NCI-H146 treated with DMSO at 0.1 percent for 48 hours (cell line): ENCODE data around the gene PTPRD.
A peak's percentile ranks its signal among the peaks of the same experiment; 100 is the strongest.

Source experiments
- DNase-seq: peaks from one replicate; lab custom pipeline; 2025; ENCODE audit not compliant: unreplicated experiment; lab: John Stamatoyannopoulos, UW

PTPRD gene

DNA sequence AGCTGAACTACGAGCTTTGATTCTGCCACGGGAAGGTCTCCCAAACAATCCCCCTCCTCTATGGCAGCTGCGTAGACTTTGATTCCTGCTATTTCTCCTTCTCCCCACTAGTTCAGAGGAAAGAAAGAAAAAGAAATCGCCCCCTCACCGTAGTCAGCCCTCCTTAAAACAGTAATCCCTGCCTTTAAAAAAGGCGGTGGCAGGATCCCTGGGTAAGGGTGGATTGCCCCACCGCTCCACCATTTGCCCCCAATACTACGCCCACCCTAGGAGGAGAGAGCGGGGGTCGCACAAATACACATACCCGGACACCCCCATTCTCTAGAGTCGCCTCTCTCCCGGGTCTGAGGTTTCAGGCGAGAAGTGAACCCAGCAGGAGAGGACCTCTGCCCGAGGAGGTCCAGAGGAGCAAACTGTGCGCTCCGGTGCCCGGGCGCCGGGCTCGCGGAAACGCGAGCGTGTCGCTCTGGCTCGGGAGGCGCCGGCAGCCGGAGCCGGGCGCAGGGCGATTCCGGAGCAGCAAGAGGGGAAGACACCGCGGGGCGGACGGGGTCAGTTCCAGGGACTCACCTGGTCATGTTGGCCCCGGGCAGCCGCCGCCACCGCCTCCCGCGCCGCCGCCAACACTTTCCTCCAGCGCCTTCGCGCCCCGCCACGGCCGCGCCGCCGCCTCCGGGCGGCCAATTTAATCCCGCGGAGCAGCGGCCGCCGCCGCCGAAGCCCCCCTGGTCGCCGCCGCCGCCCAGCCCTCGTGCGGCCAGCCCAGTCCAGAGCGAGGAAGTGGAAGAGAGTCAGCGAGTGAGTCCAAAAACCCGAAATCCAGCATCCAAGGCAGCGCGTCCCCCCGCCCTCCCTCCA lies 1755.5 kb downstream of the PTPRD start:
- peak; percentile 50 for DNase-seq

DNA sequence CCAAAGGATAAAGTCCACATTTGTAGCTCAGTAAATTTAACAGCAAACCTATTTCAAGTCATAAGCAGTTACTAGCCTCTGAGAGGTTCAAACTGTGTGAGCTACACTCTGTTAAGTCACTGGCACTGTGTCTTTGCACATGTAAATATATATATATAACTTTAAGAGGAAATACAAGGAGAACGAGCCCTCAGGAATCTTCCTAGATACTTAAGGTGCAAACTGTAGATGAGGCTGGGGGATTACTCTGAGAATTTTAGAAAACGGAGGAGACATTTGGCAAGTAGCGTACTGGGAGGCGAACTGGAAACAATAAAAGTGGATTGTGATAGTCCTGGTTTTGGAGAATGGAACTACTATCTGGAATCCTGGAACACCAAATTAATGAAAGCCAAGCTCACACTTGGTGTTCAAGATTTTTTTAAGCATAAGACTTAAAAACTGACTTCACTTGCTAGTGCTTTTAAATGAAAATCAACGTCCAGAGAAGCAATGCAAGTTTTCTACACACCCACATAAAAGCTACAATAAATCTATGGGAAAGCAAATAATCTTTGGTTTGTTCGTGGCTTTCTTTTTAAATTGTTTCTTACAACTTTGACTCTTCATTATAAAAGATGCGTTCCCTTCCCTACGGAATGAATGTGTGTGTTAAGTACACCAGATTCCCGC lies 1756.3 kb downstream of the PTPRD start:
- DNase-seq: no peak

DNA sequence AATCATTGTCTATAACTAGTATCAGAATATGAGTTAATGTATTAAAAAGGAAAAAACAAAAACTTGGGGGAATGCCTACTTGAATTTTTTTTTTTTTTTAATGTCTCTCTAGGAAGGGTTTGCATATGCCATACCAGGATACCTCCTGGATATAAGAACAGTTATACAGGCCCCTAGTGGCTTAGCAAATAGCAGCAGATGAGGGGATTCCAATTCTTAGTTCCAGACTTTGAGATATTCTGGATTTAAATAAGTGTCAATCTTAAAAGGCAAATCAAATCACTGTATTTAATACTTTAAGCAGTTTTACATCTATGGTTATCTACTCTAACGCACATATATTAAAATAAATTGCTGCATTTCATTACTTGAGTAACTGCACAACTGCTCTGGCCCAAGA lies 1757.8 kb downstream of the PTPRD start:
- peak; percentile 61 for DNase-seq

DNA sequence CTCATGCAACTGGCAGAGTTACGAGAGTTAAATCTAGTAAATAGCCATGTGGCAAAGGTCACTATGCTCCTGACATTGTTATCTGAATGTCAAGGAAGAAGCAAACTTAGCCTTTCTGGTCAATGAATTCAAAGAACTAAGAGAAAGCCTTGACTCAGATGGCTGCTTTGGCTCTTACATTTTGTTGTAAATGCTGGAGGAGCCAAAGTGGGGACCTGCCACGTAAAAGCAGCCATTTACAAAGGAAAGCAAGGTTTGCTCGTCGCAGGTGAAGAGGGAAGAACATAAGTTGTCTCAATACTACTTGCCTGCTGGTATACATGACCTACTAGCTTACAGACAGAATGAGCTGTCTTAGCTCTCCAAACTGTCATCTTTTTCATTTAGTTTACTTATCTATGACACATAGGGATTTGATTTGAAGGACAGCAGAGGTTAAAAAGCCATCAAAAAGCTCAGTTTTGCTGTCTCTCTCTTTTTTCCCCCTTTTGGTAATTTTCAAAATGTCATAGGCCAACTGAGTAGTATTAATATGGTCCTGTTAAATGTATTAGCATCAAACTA lies 1760.4 kb downstream of the PTPRD start:
- DNase-seq: no peak

DNA sequence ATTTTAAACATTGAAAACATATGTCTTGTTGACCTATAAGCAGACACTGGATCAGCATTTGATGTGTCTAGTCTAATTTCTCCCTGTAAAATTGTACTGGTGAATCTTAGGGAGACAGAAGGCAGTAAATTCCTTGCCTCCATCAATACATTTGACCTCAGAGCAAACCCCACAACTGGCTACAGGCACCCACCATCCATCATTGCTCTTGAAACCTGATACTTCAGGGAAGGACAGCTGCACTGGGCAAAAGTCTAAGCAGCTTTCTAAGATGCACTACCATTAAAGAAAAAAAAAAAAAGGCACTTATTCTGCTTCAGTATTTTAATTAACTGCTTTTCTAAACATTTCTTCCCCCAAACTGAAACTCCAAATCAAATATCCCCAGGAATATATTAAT lies 1761.9 kb downstream of the PTPRD start:
- no peak for DNase-seq

DNA sequence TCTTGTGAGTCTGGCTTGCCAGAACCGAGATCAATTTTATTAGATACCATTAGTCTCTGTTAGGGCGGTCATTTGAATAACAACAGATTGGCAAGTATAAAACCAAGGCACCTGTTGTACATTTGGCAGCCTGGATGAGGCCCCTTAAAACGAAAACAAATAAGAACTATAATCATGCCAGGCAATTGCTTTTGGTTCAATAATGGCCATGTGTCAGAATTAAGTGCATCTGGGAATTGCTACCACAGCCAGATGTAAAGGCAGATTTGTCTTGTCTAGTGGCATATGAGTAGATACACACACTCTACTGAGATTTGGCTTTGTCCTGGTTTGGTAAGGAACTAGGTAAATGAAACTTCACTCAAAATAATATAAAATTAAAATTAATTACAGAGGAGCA lies 1767.0 kb downstream of the PTPRD start:
- peak; percentile 38 for DNase-seq

DNA sequence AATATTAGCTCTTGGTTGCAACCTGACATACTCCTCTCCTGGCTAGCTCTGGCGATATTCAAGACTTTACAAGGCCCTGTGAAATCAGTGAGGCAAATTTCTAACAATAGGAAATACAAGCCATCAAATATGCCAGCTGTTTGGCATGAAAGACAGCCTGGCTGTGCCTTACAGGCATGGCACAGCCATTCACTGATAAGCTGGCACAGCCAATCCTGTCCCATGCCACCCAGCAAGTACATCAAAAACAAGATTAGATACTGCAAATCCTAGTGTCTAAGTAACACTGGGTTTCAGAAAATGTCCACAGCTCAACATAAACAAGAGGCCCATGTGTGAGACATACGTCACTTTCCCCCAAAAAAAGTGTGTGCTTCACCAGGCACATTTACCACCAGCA lies 1767.4 kb downstream of the PTPRD start:
- DNase-seq: no peak

DNA sequence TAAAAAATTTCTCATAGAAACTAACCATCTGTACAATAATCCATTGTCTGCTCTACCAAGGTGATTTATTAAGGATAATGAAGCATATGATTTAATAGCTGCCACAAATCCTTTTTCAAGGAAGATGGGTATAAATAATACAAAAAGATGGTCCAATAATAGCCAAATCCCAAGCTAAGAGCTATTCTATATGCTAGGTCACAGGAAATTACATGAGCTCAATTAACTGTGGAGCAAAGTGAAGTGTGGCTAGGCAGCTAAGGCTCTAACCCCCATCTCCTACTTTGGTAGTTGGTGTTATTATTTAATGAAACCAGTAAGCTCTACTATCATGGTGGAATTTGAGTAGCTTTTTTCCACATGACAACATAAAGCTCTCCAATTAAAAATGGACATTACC lies 1768.3 kb downstream of the PTPRD start:
- no peak for DNase-seq

DNA sequence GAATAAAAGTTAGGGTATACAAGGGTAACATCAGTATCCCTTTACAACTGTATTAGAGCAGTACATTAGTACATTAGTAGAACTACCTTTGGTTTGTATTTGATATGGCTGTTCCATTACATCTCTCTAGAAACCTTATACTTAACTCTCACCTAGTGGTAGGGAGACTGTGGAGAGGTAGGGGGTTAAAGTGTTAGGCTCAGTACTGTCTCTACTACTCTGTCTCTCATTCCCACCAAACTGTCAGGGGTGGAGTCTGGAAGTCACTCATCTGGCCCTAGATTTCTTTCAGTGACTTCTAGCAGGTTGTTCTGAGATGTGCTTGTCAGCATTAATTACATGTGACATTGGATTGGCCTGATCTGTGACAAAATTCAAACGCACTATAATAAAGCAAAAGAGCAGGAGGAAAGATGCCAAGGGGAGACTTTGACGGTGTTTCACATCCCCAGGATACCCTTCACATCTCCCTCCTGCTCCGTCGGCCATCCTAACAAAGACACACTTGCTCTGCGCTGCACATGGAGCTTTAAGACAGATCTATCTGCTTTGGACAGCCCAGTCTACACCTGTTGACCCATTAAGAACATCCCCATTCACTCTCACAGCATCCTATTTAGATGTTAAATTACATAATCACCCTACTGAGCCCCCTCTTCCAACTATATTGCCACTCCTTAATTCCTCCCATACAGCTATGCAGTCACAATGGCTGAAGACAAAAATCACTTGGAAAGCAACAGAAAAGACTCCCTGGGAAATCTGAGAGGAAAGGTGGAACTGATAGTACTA lies 1770.2 kb downstream of the PTPRD start:
- no peak for DNase-seq

DNA sequence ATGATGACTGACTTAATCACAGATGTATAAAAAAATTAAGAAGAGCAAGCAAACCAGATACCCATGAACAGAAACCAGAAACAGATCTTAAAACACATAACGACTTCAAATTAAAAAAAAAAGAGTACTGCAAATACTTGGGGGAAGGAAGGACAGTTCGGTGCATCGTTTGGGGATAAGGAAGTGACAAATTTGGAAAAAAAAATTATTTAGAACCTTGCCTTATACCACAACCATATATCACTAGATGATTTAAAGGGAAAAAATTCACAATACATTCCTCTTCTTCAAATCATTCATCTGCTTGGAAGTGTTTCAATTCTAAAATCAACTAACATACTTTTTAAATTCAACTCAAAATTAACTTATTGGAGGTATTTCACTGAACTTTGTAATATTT lies 1774.7 kb downstream of the PTPRD start:
- DNase-seq: no peak

DNA sequence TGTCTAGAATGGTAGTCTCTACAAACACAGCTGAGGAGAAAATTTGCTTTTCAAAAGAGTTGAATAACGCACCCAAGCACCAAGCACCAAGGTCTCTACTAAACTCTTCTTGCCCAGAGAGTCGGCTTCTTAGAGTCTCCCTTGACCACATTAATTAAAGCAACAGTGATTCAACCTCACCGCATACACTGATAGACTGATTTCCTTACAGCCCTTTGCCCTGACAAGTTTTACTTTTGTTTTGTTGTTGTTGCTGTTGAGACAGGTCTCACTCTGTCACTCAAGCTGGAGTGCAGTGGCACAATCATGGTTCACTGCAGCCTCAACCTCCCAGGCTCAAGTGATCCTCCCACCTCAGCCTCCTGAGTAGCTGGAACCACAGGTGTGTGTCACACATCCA lies 1777.5 kb downstream of the PTPRD start:
- DNase-seq: no peak

DNA sequence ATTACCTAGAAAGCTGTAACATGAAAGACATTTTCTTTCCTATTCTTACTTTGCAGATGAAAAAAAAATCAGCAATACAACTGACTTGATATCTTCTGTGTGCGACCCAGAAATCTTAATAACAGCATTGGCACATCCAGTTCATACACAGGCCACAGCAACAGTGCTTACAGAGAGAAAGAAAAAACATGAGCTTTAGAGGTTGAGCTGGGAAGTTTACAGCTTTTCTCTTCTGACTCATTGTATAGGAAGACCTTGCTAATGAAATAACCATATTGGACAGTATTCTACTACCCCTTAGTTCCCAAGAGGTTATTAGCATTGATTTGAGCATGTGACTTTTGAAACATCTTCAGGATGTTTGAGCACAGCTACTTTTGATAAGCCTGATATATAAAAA lies 1779.8 kb downstream of the PTPRD start:
- no peak for DNase-seq

DNA sequence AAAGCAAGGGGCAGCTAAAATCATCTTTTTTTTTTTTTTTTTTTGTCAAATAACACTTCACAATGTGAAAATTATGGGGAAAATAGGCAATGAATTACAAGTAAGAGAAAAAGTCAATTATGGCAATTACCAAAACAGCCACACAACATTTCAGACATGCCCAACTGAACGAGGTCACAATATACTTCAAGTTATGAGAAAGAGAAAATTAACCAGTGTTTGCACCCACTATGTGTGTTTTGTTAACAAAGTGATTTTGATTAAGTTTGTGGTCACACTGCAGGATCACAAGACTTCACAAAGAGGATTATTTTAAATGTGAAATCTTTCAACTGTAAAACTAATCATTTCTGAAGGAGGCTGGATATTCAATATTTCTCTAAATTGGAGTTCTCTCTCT lies 1780.4 kb downstream of the PTPRD start:
- DNase-seq: no peak

DNA sequence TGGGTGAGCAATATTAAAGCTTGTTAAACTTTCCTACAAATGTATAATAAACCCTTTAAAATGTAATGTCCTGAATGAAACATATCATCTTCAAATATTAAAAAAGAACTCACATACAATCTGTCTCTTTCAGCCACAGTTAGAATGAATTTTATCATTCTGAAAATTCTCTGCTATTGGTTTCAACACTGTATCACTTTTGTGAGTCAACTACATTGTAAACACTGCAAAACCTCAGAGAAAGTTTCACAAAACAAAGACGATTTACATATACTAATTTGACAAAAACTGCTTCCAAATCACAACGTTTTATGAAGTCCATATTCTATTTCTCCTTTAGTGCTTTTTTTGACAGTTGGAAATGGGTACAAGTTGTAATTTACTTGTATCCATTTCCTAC lies 1781.2 kb downstream of the PTPRD start:
- DNase-seq: no peak

DNA sequence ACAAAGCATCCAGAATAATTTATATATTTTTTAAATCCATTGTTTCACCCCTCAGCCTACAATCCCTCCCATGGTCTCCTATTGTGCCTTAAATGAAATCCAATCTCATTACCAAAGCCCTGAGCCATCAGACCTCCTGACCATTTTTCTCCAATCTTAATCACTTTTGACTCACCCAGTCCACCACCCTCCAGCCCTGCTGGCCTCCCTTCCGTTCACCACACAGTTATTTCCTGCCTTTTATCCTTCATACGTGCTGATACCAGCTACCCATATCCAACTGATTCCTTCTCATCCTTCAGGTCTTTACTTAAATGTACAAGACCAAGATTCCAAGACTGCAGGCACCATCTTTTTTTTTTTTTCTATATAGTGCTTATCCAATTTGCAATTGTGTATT lies 1786.5 kb downstream of the PTPRD start:
- DNase-seq: no peak

DNA sequence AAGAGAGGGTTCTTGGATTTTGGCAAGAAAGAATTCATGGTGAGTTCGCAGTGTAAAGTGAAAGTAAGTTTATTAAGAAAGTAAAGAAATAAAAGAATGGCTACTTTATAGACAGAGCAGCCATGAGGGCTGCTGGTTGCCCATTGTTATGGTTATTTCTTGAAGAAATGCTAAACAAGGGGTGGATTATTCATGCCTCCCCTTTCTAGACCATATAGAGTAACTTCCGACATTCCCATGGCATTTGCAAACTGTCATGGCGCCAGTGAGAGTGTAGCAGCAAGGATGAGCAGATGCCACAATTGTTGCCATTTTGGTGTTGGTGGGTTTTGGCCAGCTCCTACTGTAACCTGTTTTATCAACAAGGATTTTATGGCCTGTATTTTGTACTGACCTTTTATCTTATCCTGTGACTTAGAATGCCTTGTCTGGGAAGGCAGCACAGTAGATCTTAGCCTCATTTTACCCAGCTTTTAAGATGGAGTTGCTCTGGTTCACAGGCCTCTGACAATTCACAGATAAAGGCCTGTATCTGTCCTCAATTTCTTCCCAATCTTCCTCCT lies 1787.1 kb downstream of the PTPRD start:
- no peak for DNase-seq

DNA sequence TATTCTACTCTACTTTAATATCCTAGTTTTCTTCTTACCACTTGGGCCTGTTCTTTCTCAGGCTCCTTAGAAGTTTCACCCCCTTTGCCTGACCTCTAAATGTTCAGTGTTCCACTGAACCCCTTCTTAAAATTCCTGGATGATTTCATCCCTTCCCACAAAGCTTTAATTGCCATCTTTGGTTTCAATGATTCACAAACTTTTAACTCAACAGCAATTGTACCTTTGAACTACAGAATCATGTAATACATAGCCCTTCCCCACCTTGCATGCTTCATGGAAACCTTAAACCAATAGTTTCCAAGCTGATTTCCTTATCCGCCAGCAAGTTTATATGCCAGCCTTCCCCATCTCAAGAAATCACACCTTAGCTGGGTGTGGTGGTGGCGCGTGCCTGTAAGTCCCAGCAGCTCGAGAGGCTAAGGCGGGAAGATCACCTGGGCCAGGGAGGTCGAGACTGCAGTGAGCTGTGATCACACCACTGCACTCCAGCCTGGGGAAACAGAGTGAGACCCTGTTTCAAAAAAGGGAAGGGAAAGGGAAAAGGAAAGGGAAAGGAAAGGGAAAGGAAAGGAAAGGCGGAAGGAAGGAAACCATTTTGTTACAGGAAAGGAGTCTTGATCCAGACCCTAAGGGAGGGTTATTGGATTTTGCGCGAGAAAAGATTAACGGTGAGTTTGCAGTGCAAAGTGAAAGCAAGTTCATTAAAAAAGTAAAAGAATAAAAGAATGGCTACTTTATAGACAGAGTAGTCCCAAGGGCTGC lies 1789.5 kb downstream of the PTPRD start:
- no peak for DNase-seq

DNA sequence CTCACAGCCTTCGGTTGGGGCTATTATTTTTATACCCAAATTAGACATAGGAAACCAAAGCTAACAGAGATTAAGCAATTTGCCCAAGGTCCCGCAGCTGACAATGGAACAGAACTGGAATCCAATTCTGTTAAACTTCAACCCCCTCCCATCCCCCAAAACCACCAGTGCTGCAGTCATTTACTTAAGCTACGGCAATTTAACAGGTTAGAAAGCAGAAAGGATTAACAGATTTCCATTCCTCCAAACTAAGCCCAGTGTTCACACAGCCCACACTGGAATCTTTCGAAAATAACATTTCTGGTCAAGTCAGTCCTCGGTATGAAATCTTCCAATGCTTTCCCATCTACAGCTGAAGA lies 1790.2 kb downstream of the PTPRD start:
- no peak for DNase-seq

DNA sequence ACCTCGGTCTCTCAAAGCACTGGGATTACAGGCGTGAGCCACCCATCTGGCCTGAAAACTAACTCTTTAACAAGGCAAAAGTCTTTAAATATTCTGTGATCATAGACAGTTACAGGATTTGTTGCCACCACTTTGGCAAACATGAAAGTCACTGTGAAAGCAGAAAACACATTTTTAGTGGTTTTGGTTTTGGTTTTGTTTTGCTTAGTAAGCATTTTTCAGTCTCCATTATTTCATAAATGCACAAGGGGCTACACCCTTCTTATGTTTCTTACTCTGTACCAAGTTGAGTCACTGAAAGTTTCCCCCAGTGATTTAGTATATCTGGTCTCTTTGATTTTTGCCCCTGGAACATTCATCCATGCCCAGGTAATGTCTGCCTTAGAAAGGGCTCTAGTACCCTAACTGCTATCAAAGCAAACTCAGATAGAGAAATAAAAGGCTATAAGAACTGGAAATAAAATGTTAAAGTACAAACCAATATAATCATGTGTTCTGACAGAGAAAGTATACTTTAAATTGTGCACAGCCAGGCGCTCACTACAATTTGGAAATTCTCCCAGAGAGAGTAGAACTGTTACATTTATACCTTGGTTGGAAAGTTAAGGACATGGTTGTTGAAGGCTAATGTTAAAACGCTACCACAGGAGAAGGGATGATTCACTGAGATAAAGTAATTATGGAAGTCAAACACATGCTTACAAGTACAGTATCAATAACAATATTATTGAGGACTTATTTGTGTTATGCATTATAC lies 1790.7 kb downstream of the PTPRD start:
- no peak for DNase-seq

DNA sequence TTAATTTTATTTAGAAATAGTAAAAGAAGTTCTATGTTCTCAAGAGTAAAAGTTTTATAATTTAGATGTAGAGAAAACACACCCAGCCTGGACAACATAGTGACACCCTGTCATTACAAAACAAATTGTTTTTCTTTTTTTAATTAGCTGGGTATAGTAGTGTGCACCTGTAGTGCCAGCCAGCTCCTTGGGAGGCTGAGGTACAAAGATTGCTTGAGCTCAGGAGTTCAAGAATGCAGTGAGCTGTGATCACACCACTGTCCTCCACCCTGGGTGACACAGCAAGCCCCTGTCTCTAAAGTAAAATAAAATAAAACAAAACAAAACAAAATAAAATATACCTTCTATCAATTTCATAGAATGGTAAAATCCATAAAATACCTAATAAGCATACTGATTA lies 1795.5 kb downstream of the PTPRD start:
- DNase-seq: no peak
